ENCODE results near the gene LDHAL6B. TPM values are rescaled to one million over a fixed set of nuclear protein-coding genes. Genes with fewer than 3 reads are reported as not detected.

LDHAL6B gene
- total RNA-seq, 1 experiment from 2014 or later, result not detected

GRCh38 chr15:59177317-59177660, 29.4 kb upstream of the LDHAL6B start:
- DNase-seq (ENCODE audit: low spot score), result no peak

DNA sequence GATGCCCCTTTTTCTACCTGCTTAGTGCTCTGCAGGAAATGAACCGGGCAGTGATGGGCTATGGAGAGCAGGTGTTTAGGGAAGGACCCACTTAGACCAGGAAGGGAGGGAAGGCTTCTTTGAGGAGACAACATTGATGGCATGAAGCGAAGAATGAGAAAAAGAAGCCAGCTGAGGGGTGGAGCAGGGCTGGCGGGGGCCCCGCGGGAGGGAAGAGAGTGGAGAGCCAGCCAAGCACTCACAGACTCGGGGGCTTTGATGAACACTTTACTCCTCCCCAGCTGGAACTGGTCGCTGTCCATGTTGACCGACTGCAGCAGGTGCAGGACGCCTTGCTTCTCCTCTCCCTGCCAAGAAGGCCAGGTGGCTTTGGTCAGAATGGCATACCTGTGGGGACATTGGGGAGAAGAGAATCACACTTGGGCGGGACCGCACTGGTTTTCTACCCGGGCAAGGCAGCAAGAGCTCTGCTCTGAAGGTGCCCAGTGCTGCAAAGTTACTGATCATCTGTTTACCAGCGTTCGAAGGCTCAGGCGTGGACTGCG, 28.4 kb upstream of the LDHAL6B start:
- no peak for DNase-seq (ENCODE audit: low spot score)

DNA sequence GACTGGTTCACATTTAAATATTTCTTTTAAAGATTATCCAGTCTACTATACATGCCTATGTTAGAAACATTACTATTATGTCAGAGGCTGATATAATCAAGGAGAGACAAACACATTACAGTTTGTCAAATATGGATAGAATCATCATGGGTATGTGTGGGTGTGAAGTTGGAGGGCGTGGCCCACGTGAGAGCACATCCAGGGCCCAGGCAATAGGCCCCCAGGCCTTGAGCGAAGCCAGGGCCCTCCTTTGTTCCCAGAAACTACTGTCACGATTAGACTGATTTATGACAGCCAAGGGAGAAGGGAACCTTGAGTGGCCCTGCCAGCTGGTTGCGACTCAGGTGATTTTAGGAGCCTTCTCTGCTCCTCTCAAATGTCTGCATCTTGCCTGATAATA, 26.9 kb upstream of the LDHAL6B start:
- DNase-seq (ENCODE audit: low spot score), result no peak

- no peak for DNase-seq (ENCODE audit: low spot score)
Observed at GRCh38 chr15:59180945-59181600, 25.6 kb upstream of the LDHAL6B start.

DNA sequence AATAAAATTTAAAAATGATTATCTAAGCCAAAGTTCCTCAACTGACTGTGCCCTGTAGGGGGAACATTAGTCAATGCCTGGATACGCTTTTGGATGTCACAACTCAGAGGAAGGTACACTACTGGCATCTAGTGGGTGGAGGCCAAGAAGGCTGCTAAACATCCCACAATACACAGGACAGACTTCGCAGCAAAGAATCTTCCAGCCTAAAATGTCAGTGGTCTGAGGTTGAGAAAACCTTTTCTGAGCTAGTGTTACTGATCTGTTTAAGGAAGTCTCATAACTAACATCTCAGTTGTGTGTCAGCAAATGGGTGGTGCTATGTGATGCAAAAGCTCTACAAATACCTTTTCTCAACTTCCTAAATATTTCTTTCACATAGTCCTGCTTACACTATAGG, 20.9 kb upstream of the LDHAL6B start:
- no peak for DNase-seq (ENCODE audit: low spot score)

DNA sequence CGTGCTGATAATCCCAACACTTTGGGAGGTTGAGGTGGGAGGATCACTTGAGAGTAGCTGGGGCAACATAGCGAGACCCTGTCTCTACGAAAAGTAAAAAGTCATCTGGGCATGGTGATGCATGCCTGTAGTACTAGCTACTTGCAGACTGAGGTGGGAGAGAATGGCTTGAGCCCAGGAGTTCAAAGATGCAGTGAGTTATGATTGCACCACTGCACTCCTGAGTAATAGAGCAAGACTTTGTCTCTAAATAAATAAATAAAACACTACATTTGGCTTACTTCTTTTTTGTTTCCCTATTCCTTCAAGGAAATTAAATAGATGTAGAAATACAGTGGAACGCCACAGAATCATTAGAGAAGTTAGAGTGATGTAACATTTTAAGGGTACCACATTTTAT, 20.1 kb upstream of the LDHAL6B start:
- no peak for DNase-seq (ENCODE audit: low spot score)

GRCh38 chr15:59189241-59189640, 17.4 kb upstream of the LDHAL6B start:
- no peak for DNase-seq (ENCODE audit: low spot score)

DNA sequence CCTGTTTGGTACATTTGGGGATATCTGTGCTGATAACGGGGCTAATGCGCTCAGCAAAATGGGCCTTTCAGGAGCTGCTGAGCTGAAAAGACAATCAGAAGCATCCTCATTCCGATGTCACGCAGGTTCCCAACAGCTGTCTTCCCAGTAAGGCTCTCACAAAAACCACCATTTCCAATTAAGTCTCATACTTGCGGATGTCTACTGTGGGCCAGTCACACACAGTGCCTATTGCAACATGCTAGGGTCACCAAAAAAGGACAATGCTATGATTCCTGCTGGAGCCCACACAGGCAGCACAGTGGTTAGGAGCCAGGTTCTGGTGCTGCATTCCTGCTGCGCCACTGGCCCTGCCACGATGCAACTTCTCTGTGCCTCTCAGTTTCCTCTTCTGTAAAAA, 16.4 kb upstream of the LDHAL6B start:
- peak; percentile 15 for DNase-seq (ENCODE audit: low spot score)

GRCh38 chr15:59191855-59192237, 14.8 kb upstream of the LDHAL6B start:
- peak; percentile 85 for DNase-seq (ENCODE audit: low spot score)

GRCh38 chr15:59194639-59195325, 11.9 kb upstream of the LDHAL6B start:
- no peak for DNase-seq (ENCODE audit: low spot score)

DNA sequence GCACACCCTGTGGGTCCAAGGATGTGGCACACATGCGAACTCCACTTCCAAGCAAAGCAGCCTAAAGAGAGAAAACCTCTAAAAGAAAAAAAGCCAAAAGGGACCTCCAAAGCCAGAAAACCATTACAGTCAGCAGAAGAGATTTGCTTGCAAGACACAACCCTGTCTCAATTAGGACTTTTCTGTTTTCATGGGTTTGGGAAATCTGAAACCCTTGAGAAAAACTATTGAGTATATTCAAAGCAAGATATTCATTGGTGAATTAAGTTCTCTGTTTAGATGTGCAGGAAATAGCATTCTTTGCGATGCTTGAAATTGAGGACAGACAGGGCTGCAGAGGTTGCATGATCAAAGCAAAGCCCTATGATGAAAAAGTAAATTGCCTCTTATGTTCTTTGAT, 10.2 kb upstream of the LDHAL6B start:
- no peak for DNase-seq (ENCODE audit: low spot score)

GRCh38 chr15:59197454-59197853, 9.2 kb upstream of the LDHAL6B start:
- no peak for DNase-seq (ENCODE audit: low spot score)

- peak; percentile 34 for DNase-seq (ENCODE audit: low spot score)
Observed at GRCh38 chr15:59199626-59200465, 6.8 kb upstream of the LDHAL6B start.

- no peak for DNase-seq (ENCODE audit: low spot score)
Observed at GRCh38 chr15:59200560-59200959, 6.1 kb upstream of the LDHAL6B start.

GRCh38 chr15:59203008-59203407, 3.6 kb upstream of the LDHAL6B start:
- DNase-seq (ENCODE audit: low spot score), result no peak

GRCh38 chr15:59203657-59204056, 3.0 kb upstream of the LDHAL6B start:
- no peak for DNase-seq (ENCODE audit: low spot score)

DNA sequence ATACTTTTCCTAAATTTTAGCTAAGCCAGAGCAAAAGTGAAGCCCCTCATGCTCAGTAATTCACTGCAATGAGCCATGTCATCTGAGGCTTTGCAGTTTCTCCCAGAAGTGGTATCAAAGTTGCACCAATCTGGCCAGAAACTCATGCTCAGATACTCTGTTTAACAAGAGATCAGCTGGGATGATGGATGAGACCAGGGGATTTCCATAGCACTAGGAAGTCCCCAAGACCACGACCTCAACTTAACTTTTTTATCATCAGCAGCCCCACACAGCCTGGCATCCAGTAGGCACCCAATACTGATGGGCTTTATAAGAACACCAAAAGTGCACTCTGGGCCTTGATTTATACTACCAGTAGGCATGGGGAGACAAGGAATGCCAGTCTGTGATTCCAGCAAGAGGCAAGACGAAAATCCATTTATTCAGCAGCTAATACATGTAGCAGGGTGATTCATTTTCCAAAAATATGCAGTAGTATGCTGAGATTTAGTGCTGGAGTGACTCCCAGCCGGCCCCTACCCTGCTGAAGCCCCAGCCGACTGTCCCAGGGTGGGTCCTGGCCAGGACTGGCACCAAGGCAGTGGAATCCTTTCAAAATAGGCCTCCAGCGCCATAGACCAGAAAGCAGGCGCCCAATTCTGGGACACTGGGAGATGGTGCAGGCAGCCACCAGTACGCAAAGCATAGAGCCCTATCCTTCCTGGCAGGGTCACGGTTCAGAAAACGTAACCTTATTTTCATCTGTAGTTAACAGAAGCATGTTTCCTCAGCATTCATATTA, 612 bp upstream of the LDHAL6B start:
- no peak for DNase-seq (ENCODE audit: low spot score)

DNA sequence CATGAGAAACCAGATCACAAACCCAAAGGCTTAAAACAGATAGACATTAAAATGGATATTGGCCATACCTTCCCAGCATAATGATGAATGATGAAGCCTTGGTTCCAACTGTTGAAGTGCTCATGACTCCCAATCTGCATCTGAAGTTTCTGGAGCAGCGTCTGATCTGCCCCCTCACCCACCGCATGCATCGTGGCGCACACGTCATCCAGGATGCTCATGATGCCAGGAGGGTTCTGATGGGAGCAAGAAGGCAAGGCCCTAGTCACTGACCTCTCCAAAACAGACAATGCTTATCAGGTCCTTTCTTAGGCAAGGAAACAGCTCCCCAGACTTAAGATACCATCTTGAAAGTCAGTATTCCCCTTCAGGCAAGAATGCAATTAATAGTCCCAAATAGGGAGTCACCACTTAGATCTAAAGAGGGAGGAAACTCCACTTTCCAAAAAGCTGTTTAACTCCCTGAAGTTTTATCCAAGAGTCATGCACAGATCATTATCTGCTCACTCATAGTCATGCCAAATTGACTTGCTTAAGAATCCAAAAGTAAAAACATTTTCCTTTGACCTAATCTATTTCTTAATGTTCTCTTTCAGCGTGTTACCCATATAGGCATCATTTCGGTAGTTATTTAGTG, 2.1 kb downstream of the LDHAL6B start:
- DNase-seq (ENCODE audit: low spot score), result no peak

DNA sequence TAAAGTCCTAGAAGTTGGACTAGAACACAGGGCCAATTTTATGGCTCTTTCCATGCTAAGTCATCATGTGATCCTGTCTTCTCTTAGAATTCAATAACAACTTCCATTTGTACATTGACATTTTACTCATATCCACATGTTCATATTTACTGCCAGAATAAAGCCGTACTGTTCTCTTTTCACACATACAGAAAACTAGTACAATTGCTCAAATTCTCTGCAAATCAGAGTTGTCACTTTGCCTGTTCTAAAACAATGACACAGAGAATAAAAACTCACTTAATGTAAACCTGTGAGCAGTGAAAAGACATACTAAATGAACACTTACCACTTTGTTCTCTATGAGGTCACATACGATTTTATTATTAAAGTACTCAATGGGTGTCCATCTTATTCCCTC, 3.5 kb downstream of the LDHAL6B start:
- DNase-seq (ENCODE audit: low spot score), result no peak

DNA sequence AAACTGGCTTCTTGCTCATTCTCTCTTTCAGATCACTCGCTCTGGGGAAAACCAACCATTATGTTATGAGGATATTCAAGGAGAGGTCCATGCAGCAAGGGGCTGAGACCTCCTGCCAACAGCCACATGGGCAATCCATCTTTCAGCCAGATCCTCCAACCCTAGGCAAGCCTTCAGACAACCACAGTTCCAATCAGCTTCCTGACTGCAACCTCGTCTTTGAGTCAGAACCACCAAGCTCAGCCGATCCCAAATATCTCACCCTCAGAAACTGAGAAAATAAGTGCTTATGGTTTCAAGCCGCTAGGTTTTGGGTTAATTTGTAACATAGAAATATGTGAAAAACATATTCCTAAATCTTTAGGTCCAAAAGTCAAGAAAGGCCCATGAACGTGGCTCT, 10.3 kb downstream of the LDHAL6B start:
- no peak for DNase-seq (ENCODE audit: low spot score)

GRCh38 chr15:59217876-59218498, 11.3 kb downstream of the LDHAL6B start:
- no peak for DNase-seq (ENCODE audit: low spot score)
